IMR-90 (cell line): ENCODE data around the gene TBC1D22A. TPM values are rescaled to one million over a fixed set of nuclear protein-coding genes. Genes with fewer than 3 reads are reported as not detected.

Experiments used
- ATAC-seq: fragments of 200-7000 bp; cut with Tn5 transposase; 2 replicates; pipeline ENCODE4 v1.9.1; 2020; ENCODE audit warnings: low read depth, mild to moderate bottlenecking, moderate library complexity
- BruUV-seq: library from RNA; stranded (reverse); fragments of 400-500 nt; replicated peaks from 2 replicates; lab custom pipeline; 2021; lab: Mats Ljungman, UMichigan
- CTCF ChIA-PET: fragments of 300-600 bp; formaldehyde crosslinking; extraction: SDS; loops from one replicate; lab custom pipeline; 2021; ENCODE audit warnings: antibody characterized with exemption; lab: Yijun Ruan, JAX
- POLR2A ChIA-PET: fragments of 300-600 bp; sonication (Branson Sonifier 250); formaldehyde crosslinking; loops from one replicate; lab custom pipeline; 2022; ENCODE audit warnings: antibody characterized with exemption; ENCODE audit not compliant: unreplicated experiment; lab: Charles Lee
- DNase-seq: peaks from one replicate; pipeline ENCODE4 v3.0.0; 2013
- H2AFZ ChIP-seq: replicated peaks from 2 replicates; pipeline ENCODE3; 2013; ENCODE audit warnings: low read length, mild to moderate bottlenecking; ENCODE audit not compliant: poor library complexity
- H2AK5ac ChIP-seq: 2 replicates; pipeline ENCODE4 v1.6.1; 2013; ENCODE audit warnings: low read depth, low read length, inconsistent platforms
- H2AK9ac ChIP-seq: replicated peaks from 2 replicates; pipeline ENCODE3; 2013; ENCODE audit warnings: mild to moderate bottlenecking, low read depth, low read length, moderate library complexity; ENCODE audit not compliant: poor library complexity
- H2BK120ac ChIP-seq: 2 replicates; pipeline ENCODE4 v1.6.1; 2013; ENCODE audit warnings: low read depth, low read length, inconsistent platforms
- H2BK15ac ChIP-seq: 3 replicates; pipeline ENCODE4 v1.6.1; 2013; ENCODE audit warnings: low read depth, low read length, inconsistent platforms
- H2BK20ac ChIP-seq: 2 replicates; pipeline ENCODE4 v1.6.1; 2013; ENCODE audit warnings: low read depth, mild to moderate bottlenecking, inconsistent platforms, low read length, moderate library complexity
- H2BK5ac ChIP-seq: 2 replicates; pipeline ENCODE4 v1.6.1; 2013; ENCODE audit warnings: mild to moderate bottlenecking, low read depth, low read length, inconsistent platforms; ENCODE audit not compliant: poor library complexity, severe bottlenecking
- H3K14ac ChIP-seq: replicated peaks from 2 replicates; pipeline ENCODE4 v1.6.1; 2013; ENCODE audit warnings: low read depth, low read length, inconsistent platforms
- H3K18ac ChIP-seq: 2 replicates; pipeline ENCODE4 v1.6.1; 2013; ENCODE audit warnings: low read depth, low read length, control low read depth
- H3K23ac ChIP-seq: 2 replicates; pipeline ENCODE4 v1.6.1; 2013; ENCODE audit warnings: low read depth, low read length, inconsistent platforms
- H3K27ac ChIP-seq: 2 replicates; pipeline ENCODE4 v1.5.1; 2013; ENCODE audit warnings: mild to moderate bottlenecking, control low read depth, low read length; ENCODE audit not compliant: insufficient read depth
- H3K27me3 ChIP-seq: 2 replicates; pipeline ENCODE4 v1.6.1; 2013; ENCODE audit warnings: low read length; ENCODE audit not compliant: control insufficient read depth, insufficient read depth
- H3K36me3 ChIP-seq: 2 replicates; pipeline ENCODE4 v1.6.1; 2013; ENCODE audit warnings: low read length, mixed read lengths; ENCODE audit not compliant: control insufficient read depth, insufficient read depth
- H3K4ac ChIP-seq: 2 replicates; pipeline ENCODE4 v1.6.1; 2013; ENCODE audit warnings: low read depth, low read length, inconsistent platforms
- H3K4me1 ChIP-seq: 2 replicates; pipeline ENCODE4 v1.6.1; 2013; ENCODE audit warnings: low read length, mixed read lengths; ENCODE audit not compliant: control insufficient read depth, insufficient read depth
- H3K4me2 ChIP-seq: 2 replicates; pipeline ENCODE4 v1.6.1; 2013; ENCODE audit warnings: low read depth, mild to moderate bottlenecking, control low read depth, low read length, moderate library complexity
- H3K4me3 ChIP-seq: 2 replicates; pipeline ENCODE4 v1.5.1; 2013; ENCODE audit warnings: low read depth, mild to moderate bottlenecking, control low read depth, low read length, moderate library complexity; ENCODE audit not compliant: insufficient read depth
- H3K56ac ChIP-seq: 2 replicates; pipeline ENCODE4 v1.6.1; 2013; ENCODE audit warnings: low read length, inconsistent platforms; ENCODE audit not compliant: insufficient read depth; ENCODE audit errors: extremely low read depth
- H3K79me1 ChIP-seq, 2 experiments: 2 replicates each; pipeline ENCODE4 v1.6.1; 2013; ENCODE audit warnings: low read length in 2 of 2, inconsistent platforms in 1 of 2, low read depth in 1 of 2
- H3K9ac ChIP-seq: 2 replicates; pipeline ENCODE4 v1.6.1; 2013; ENCODE audit warnings: low read depth, low read length, control low read depth
- H3K9me1 ChIP-seq: 2 replicates; pipeline ENCODE4 v1.6.1; 2013; ENCODE audit warnings: low read length, inconsistent platforms; ENCODE audit not compliant: insufficient read depth
- H3K9me3 ChIP-seq: 2 replicates; pipeline ENCODE4 v1.6.1; 2013; ENCODE audit warnings: low read length; ENCODE audit not compliant: control insufficient read depth, insufficient read depth
- H4K20me1 ChIP-seq: 2 replicates; pipeline ENCODE4 v1.6.1; 2013; ENCODE audit warnings: low read length, inconsistent platforms; ENCODE audit not compliant: insufficient read depth
- H4K5ac ChIP-seq: 2 replicates; pipeline ENCODE4 v1.6.1; 2013; ENCODE audit warnings: mild to moderate bottlenecking, low read depth, low read length, control low read depth
- H4K8ac ChIP-seq, 2 experiments: 2 replicates each; pipeline ENCODE4 v1.6.1; 2013; ENCODE audit warnings: low read depth in 2 of 2, low read length in 2 of 2, control low read depth in 1 of 2, inconsistent platforms in 1 of 2
- H4K91ac ChIP-seq: 2 replicates; pipeline ENCODE4 v1.6.1; 2013; ENCODE audit warnings: low read depth, low read length, inconsistent platforms; ENCODE audit not compliant: insufficient read depth
- CEBPB ChIP-seq: IDR thresholded peaks from 2 replicates; pipeline ENCODE4 v1.6.1; 2012; ENCODE audit warnings: low read depth, low read length, improper control_type of control experiment
- CHD1 ChIP-seq: IDR thresholded peaks from 2 replicates; pipeline ENCODE4 v1.6.1; 2012; ENCODE audit warnings: low read depth, low read length, improper control_type of control experiment
- ELK1 ChIP-seq: fragments of 150-350 bp; IDR thresholded peaks from 2 replicates; pipeline ENCODE4 v1.6.1; 2016; ENCODE audit warnings: low read depth, mild to moderate bottlenecking, low read length, moderate library complexity, borderline replicate concordance
- NFE2L2 ChIP-seq: fragments of 150-350 bp; IDR thresholded peaks from 2 replicates; pipeline ENCODE4 v1.6.1; 2016; ENCODE audit warnings: low read depth, mild to moderate bottlenecking, low read length
- RCOR1 ChIP-seq: IDR thresholded peaks from 2 replicates; pipeline ENCODE4 v1.6.1; 2012; ENCODE audit warnings: mild to moderate bottlenecking, low read length, improper control_type of control experiment; ENCODE audit not compliant: insufficient replicate concordance
- USF2 ChIP-seq: fragments of 150-350 bp; IDR thresholded peaks from 2 replicates; pipeline ENCODE4 v1.6.1; 2017; ENCODE audit warnings: mild to moderate bottlenecking, antibody characterized with exemption, low read length, low read depth
- WGBS, 2 experiments: methylation state at CpG; one replicate each; pipeline versions ENCODE4 v1.1.5 to v1.1.7; 2013; ENCODE audit warnings: missing lambda C conversion rate in 2 of 2; ENCODE audit not compliant: insufficient read length in 1 of 2; ENCODE audit errors: extremely low coverage in 2 of 2; 5-methylcytosine and 5-hydroxymethylcytosine counted together
- dilution Hi-C: fragments of 300-500 bp; cut with HindIII; formaldehyde crosslinking; loops from one replicate; pipeline ENCODE4 v1.14.3; 2018; ENCODE audit warnings: low sequenced_read_pairs; ENCODE audit not compliant: unreplicated experiment
- in situ Hi-C: fragments of 300-500 bp; cut with MboI; formaldehyde crosslinking; loops from 3 replicates; pipeline ENCODE4 v1.14.3; 2019; ENCODE audit warnings: low sequenced_read_pairs, inconsistent platforms, mixed read lengths
- intact Hi-C: fragments of 100-400 bp; cut with micrococcal nuclease; formaldehyde crosslinking; loops from 2 replicates; pipeline ENCODE4 v1.10.0; 2022
- polyA plus RNA-seq, 3 experiments: library from polyadenylated mRNA; depleted of rRNA; stranded (reverse); fragments of >200 nt; gene quantifications; 2 replicates each; pipeline ENCODE4 v1.2.3, GENCODE V29; 2012; ENCODE audit warnings: low replicate concordance in 1 of 3
- total RNA-seq: library from RNA; depleted of rRNA; stranded (reverse); fragments of >200 nt; gene quantifications from 2 replicates; pipeline ENCODE4 v1.2.3, GENCODE V29; 2012

TBC1D22A gene
- total and polyA plus RNA-seq, 2 of the 4 experiments (the other 2 are of a cell fraction), result 9.0 to 16.7 TPM

- no peak overlapping the region for H4K5ac ChIP-seq
- H4K20me1 ChIP-seq, result peaks cover 6% of the 10 kb centered on the region; the same call in 1 of the 2 replicates
- no peak overlapping the region for H3K9ac ChIP-seq
- in situ Hi-C loops (no loop called here), dilution Hi-C loops (no loop called here), intact Hi-C loops (no loop called here)
- ATAC-seq (no peak), DNase-seq (no peak)
- ChIA-PET POLR2A (no interaction called here), CTCF (no interaction called here)
- TF ChIP-seq RCOR1 (no peak), NFE2L2 (no peak), ELK1 (no peak), CEBPB (no peak), CHD1 (no peak), USF2 (no peak)
- 88% methylated on average over 8 of the region's 11 CpGs; no CpG with 5 or more reads in 1 of the 2 experiments for WGBS, 2 experiments
- peaks cover 11% of the 10 kb centered on the region for H3K9me1 ChIP-seq
- H3K9me3 ChIP-seq, result peaks cover 2% of the 10 kb centered on the region; the same call in 1 of the 2 replicates
- peaks cover 0 to 7% of the 10 kb centered on the region in 2 experiments; a peak in 3 of 4 replicates for H3K79me1 ChIP-seq
- no peaks in the 10 kb centered on the region for H3K27me3 ChIP-seq
- no peak overlapping the region for H3K56ac ChIP-seq
- H3K27ac ChIP-seq, result no peak overlapping the region
- no peaks in the 10 kb centered on the region for H3K4me1 ChIP-seq
- H2BK15ac ChIP-seq, result no peak overlapping the region
- H4K91ac ChIP-seq, result no peak overlapping the region
- H3K4me2 ChIP-seq, result no peak overlapping the region
- H2BK5ac ChIP-seq, result no peak overlapping the region
- H3K23ac ChIP-seq, result no peak overlapping the region
- no peak overlapping the region for H3K18ac ChIP-seq
- peaks cover 11% of the 10 kb centered on the region for H3K36me3 ChIP-seq
- H3K4me3 ChIP-seq, result no peak overlapping the region
- H2BK20ac ChIP-seq, result no peak overlapping the region
- H3K4ac ChIP-seq, result no peak overlapping the region
- H2BK120ac ChIP-seq, result no peak overlapping the region
- H4K8ac ChIP-seq, result no peak overlapping the region
- no TSS peak for BruUV-seq
- H3K14ac ChIP-seq, result no peak overlapping the region
- H2AK5ac ChIP-seq, result no peak overlapping the region
- H2AFZ ChIP-seq, result no peak overlapping the region
- H2AK9ac ChIP-seq, result no peak overlapping the region
These were observed 155.3 kb downstream of the TBC1D22A start for GRCh38 chr22:46917771-46918101.
